OCI-LY1 (cell line): ENCODE data around the gene ADGRF1.

Experiments used
- H2AFZ ChIP-seq: fragments of 200-600 bp; sonication (generic), shearing (Covaris generic); 2 replicates; pipeline ENCODE4 v1.6.0; 2014; ENCODE audit warnings: antibody characterized with exemption, mild to moderate bottlenecking, low read length
- H3F3A ChIP-seq: fragments of 200-600 bp; sonication (generic), shearing (Covaris generic); 2 replicates; pipeline ENCODE4 v1.6.0; 2014; ENCODE audit warnings: mild to moderate bottlenecking, antibody characterized with exemption, low read length, moderate library complexity; ENCODE audit not compliant: insufficient read depth
- H3K27ac ChIP-seq: fragments of 200-600 bp; sonication (generic); 2 replicates; pipeline ENCODE4 v1.5.1; 2014; ENCODE audit warnings: low read length, mixed run types, mild to moderate bottlenecking, low read depth; ENCODE audit not compliant: poor library complexity, severe bottlenecking
- H3K27me3 ChIP-seq: fragments of 200-600 bp; sonication (generic); 2 replicates; pipeline ENCODE4 v1.6.0; 2014; ENCODE audit warnings: antibody characterized with exemption, mild to moderate bottlenecking, low read length, moderate library complexity; ENCODE audit not compliant: insufficient read depth
- H3K36me3 ChIP-seq: fragments of 200-600 bp; sonication (generic); 2 replicates; pipeline ENCODE4 v1.6.1; 2014; ENCODE audit warnings: mild to moderate bottlenecking, antibody characterized with exemption, low read length, moderate library complexity, mixed read lengths; ENCODE audit not compliant: insufficient read depth
- H3K4me1 ChIP-seq: fragments of 200-600 bp; sonication (generic); 2 replicates; pipeline ENCODE4 v1.5.1; 2014; ENCODE audit warnings: mild to moderate bottlenecking, low read length, moderate library complexity; ENCODE audit not compliant: insufficient read depth, severe bottlenecking
- H3K4me2 ChIP-seq: fragments of 200-600 bp; sonication (generic), shearing (Covaris generic); 2 replicates; pipeline ENCODE4 v1.6.1; 2014; ENCODE audit warnings: low read length
- H3K4me3 ChIP-seq: fragments of 200-600 bp; sonication (generic); 2 replicates; pipeline ENCODE4 v1.5.1; 2014; ENCODE audit warnings: low read length, low read depth, mild to moderate bottlenecking, mixed read lengths; ENCODE audit not compliant: poor library complexity, severe bottlenecking
- H3K79me2 ChIP-seq: fragments of 200-600 bp; shearing (Covaris generic); 2 replicates; pipeline ENCODE4 v1.6.1; 2016; ENCODE audit warnings: mixed run types, low read length, mixed read lengths; ENCODE audit not compliant: insufficient read depth
- H3K9ac ChIP-seq: fragments of 200-600 bp; sonication (generic), shearing (Covaris generic); 2 replicates; pipeline ENCODE4 v1.6.1; 2014; ENCODE audit warnings: mild to moderate bottlenecking, low read length, mixed read lengths
- H3K9me2 ChIP-seq: fragments of 200-600 bp; sonication (generic), shearing (Covaris generic); 2 replicates; pipeline ENCODE4 v1.6.1; 2014; ENCODE audit warnings: low read depth, mild to moderate bottlenecking, low read length, mixed read lengths
- H3K9me3 ChIP-seq: fragments of 200-600 bp; shearing (Covaris generic); 2 replicates; pipeline ENCODE4 v1.6.1; 2014; ENCODE audit warnings: low read length, mixed read lengths
- H4K20me1 ChIP-seq: fragments of 200-600 bp; sonication (generic), shearing (Covaris generic); 2 replicates; pipeline ENCODE4 v1.6.0; 2016; ENCODE audit warnings: mild to moderate bottlenecking, low read length; ENCODE audit not compliant: insufficient read depth
- EZH2 ChIP-seq: fragments of 200-600 bp; sonication (generic), shearing (Covaris generic); IDR thresholded peaks from 2 replicates; pipeline ENCODE4 v1.8.0; 2017; ENCODE audit warnings: borderline replicate concordance, mixed run types, mild to moderate bottlenecking, antibody characterized with exemption, low read length, moderate library complexity, mixed read lengths
- TF ChIP-seq, protein P1 (sequence below): fragments of 200-600 bp; sonication (generic), shearing (Covaris generic); IDR thresholded peaks from 2 replicates; pipeline ENCODE4 v1.5.1; 2017; ENCODE audit warnings: mild to moderate bottlenecking, antibody characterized with exemption, low read length, moderate library complexity, mixed read lengths

The ADGRF1 gene

DNA sequence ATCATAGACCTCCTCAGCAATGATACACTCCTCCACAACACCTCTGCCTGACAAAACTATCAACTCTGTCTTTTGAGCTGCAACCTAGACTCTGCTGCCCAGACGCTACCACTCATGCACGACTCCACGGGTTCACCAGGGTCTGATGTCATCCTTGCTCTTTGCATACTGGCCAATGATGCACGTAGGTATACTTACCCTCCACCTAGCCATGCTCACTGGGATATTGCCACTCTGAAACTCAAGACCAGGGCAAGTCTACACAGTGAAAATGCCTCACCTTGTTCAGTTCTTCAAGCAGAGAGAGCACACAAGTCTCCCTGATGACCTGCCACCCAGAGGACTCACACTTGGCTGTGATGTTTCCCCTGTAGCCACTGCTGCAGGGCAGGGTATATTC is 27.7 kb downstream of the ADGRF1 start:
- Histone ChIP-seq H3K9me3 (no peaks in the 10 kb centered on the region), H3K27ac (no peak overlapping the region), H3K9ac (no peak overlapping the region), H3K4me2 (no peak overlapping the region), H3K79me2 (no peaks in the 10 kb centered on the region), H3K27me3 (no peaks in the 10 kb centered on the region), H4K20me1 (no peaks in the 10 kb centered on the region), H3F3A (no peaks in the 10 kb centered on the region), H3K36me3 (no peaks in the 10 kb centered on the region), H3K4me1 (no peaks in the 10 kb centered on the region), H3K9me2 (no peaks in the 10 kb centered on the region), H2AFZ (no peak overlapping the region), H3K4me3 (no peak overlapping the region)
- TF ChIP-seq, protein P1, sequence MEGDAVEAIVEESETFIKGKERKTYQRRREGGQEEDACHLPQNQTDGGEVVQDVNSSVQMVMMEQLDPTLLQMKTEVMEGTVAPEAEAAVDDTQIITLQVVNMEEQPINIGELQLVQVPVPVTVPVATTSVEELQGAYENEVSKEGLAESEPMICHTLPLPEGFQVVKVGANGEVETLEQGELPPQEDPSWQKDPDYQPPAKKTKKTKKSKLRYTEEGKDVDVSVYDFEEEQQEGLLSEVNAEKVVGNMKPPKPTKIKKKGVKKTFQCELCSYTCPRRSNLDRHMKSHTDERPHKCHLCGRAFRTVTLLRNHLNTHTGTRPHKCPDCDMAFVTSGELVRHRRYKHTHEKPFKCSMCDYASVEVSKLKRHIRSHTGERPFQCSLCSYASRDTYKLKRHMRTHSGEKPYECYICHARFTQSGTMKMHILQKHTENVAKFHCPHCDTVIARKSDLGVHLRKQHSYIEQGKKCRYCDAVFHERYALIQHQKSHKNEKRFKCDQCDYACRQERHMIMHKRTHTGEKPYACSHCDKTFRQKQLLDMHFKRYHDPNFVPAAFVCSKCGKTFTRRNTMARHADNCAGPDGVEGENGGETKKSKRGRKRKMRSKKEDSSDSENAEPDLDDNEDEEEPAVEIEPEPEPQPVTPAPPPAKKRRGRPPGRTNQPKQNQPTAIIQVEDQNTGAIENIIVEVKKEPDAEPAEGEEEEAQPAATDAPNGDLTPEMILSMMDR, result no peak
- TF ChIP-seq EZH2, result no peak

DNA sequence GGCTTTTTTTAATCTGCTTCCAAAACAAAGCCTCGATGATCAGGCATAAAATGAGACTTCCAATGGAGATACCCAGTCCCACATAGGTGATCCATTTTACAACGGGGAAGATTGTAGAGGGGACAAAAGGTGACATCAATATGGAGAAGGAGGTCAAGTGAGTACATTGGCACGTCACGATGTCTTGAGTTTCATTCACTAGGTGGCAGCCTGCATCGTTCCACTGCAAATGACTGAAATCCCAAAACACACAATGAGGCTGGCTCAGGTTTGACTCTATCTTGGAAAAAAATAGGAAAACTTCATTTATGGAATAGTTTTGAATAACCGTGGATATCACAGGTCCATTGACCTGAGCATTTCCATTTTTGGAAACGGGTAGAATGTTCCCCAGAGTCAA is 32.5 kb downstream of the ADGRF1 start:
- Histone ChIP-seq H3K4me3 (no peak overlapping the region), H3K27me3 (no peaks in the 10 kb centered on the region), H3K27ac (no peak overlapping the region), H3K4me2 (no peak overlapping the region), H3K9me2 (no peaks in the 10 kb centered on the region), H4K20me1 (no peaks in the 10 kb centered on the region), H3K9me3 (no peaks in the 10 kb centered on the region), H3K79me2 (no peaks in the 10 kb centered on the region), H3K9ac (no peak overlapping the region), H3K4me1 (no peaks in the 10 kb centered on the region), H3K36me3 (no peaks in the 10 kb centered on the region), H2AFZ (no peak overlapping the region), H3F3A (no peaks in the 10 kb centered on the region)
- TF ChIP-seq, protein P1, result peak; percentile 8; the same call in 1 of the 2 replicates
- no peak for TF ChIP-seq EZH2

DNA sequence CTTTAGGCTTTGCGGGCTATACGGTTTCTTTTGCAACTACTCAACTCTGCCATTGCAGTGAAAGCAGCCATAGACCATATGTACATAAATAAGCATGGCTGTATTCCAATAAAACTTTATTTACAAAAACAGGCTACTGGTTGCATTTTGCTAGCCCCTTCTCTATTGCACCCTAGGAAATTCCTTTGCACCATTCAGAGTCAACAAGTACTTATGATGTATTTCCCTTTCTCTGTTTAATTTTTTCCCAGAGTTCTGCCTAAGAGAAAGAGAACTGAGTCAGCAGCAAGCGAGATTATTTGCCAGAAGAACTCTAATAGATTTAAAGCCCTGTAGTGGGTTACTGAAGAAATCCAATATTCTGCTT is 33.8 kb downstream of the ADGRF1 start:
- H3K9ac ChIP-seq, result no peak overlapping the region
- TF ChIP-seq, protein P1, result no peak
- TF ChIP-seq EZH2, result no peak
- no peak overlapping the region for H3K27ac ChIP-seq
- no peaks in the 10 kb centered on the region for H3K4me1 ChIP-seq
- H3K36me3 ChIP-seq, result no peaks in the 10 kb centered on the region
- no peaks in the 10 kb centered on the region for H3K79me2 ChIP-seq
- H2AFZ ChIP-seq, result no peak overlapping the region
- H3K9me2 ChIP-seq, result no peaks in the 10 kb centered on the region
- H3F3A ChIP-seq, result no peaks in the 10 kb centered on the region
- H3K27me3 ChIP-seq, result no peaks in the 10 kb centered on the region
- no peak overlapping the region for H3K4me2 ChIP-seq
- H3K9me3 ChIP-seq, result no peaks in the 10 kb centered on the region
- H3K4me3 ChIP-seq, result no peak overlapping the region
- H4K20me1 ChIP-seq, result no peaks in the 10 kb centered on the region
